DOHH2 (cell line): ENCODE results near the gene TPRG1L.

Source experiments
- EZH2phosphoT487 ChIP-seq: fragments of 200-600 bp; sonication (generic); IDR thresholded peaks from 2 replicates; pipeline ENCODE4 v1.6.1; 2017; ENCODE audit warnings: borderline replicate concordance, mild to moderate bottlenecking, antibody characterized with exemption, low read length, moderate library complexity, mixed read lengths
- TF ChIP-seq, protein P1 (sequence below): fragments of 200-600 bp; sonication (generic); IDR thresholded peaks from one replicate; pipeline ENCODE4 v1.5.1; 2014; ENCODE audit warnings: antibody characterized with exemption, mild to moderate bottlenecking, low read depth, low read length; ENCODE audit not compliant: poor library complexity, severe bottlenecking

DNA sequence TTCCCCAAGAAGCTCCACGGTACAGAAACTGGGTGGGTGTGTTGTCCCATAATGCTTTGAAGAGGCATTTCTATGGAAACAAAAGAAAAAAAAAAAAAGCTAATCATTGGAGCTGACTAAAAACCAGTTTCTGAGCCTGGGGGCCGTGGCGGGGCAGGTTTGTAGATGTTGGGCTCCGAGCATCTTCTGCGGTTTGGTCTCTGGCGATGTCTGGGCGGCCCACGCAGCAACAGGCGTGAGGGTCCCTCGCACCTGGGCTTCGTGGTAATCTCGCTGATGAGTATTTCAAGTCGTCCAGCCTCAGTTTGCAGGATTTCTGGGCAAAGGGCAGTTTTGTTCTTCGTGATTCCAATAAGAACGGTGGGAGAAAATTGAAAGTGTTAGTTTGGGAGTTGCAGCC is 34.3 kb downstream of the TPRG1L start:
- TF ChIP-seq, protein P1, sequence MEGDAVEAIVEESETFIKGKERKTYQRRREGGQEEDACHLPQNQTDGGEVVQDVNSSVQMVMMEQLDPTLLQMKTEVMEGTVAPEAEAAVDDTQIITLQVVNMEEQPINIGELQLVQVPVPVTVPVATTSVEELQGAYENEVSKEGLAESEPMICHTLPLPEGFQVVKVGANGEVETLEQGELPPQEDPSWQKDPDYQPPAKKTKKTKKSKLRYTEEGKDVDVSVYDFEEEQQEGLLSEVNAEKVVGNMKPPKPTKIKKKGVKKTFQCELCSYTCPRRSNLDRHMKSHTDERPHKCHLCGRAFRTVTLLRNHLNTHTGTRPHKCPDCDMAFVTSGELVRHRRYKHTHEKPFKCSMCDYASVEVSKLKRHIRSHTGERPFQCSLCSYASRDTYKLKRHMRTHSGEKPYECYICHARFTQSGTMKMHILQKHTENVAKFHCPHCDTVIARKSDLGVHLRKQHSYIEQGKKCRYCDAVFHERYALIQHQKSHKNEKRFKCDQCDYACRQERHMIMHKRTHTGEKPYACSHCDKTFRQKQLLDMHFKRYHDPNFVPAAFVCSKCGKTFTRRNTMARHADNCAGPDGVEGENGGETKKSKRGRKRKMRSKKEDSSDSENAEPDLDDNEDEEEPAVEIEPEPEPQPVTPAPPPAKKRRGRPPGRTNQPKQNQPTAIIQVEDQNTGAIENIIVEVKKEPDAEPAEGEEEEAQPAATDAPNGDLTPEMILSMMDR, result no peak
- no peak for TF ChIP-seq EZH2phosphoT487
